GM18873 (cell line): Measurements from ENCODE around the gene RPS6KB1.
"Not testable (repeated sequence)": the region's sequence is repeated elsewhere in the genome, so short reads cannot be mapped to it uniquely, and the experiment has no call there.

Source experiments
- ATAC-seq: cut with Tn5 transposase; IDR thresholded peaks from one replicate; pipeline ENCODE4 v1.9.1; 2021; ENCODE audit warnings: mild to moderate bottlenecking, moderate library complexity, moderate number of reproducible peaks; ENCODE audit not compliant: unreplicated experiment, low FRiP score

The RPS6KB1 gene

DNA sequence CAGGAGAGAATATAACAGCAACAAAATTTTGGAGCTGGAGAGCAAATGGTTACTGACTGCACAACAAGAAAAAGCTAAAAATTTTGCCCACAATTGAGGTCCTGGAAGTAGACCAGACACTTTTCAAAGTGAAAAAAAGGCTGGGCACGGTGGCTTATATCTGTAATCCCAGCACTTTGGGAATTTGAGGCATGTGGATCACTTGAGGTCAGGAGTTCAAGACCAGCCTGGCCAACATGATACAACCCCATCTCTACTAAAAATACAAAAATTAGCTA lies 23.0 kb upstream of the RPS6KB1 start:
- no peak for ATAC-seq

DNA sequence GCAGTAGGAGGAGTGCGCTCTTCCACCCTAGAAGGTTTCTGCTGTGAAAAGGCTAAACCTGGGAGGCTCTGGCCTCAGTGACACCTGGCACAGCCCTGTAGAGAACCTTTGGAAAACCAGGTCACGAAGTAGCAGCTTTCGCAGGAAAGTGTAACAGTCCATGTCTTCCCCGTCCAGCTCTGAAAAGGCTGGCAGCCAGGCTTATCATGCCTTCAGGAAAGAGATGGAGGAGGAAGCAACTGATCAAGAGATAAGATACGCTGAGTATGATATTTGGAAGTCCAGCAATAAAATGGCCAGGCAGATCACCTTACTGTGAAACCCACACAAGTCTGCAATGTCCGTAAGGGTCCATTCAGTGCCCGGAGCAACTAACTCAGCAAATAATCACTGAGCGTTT lies 22.4 kb upstream of the RPS6KB1 start:
- no peak for ATAC-seq

DNA sequence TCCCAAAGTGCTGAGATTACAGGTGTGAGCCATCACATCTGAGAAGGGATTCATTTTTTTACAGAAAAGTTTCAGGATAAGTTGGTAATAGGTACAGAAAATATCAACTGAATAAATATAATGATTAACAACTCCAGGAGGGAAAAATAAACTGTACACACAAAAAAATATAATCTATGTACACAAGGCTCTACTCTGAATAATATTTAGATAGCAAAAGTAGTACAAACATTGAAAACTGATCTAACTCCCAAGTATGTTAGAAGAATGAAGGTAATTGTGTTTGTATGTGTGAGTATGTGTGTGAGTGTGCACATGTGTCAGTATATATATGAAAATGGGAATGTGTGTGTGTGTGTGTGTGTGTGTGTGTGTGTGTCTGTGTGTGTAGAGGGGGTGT lies 20.6 kb upstream of the RPS6KB1 start:
- no peak for ATAC-seq

DNA sequence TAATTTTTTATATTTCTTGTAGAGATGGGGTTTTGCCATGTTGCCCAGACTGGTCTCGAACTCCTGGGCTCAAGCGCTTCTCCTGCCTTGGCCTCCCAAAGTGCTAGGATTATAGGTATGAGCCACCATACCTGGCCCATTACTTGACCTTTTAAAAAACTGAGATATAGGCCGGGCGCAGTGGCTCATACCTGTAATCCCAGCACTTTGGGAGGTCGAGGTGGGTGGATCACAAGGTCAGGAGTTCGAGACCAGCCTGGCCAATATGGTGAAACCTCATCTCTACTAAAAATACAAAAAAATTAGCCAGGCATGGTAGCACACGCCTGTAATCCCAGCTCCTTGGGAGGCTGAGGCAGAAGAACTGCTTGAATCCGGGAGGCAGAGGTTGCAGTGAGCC lies 19.5 kb upstream of the RPS6KB1 start:
- not testable (repeated sequence) for ATAC-seq

DNA sequence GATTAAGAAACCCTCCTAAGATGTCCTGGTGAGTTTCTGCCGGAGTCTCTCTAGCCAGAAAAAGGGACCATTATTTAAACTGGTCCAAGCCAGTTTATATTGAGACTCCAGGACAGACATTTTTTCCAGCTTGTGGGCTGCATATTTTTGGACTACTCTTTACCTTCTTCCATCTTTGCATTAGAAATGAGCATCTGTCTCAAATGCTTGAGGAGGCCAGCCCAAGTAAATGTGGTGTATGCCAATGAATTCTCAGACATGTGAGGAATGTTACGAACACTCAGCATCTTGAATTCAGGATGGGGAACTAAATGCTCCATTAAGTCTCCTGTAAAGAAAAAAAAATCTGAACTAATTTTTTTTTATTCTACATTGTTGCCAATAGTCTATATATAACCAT lies 18.5 kb upstream of the RPS6KB1 start:
- ATAC-seq: no peak

DNA sequence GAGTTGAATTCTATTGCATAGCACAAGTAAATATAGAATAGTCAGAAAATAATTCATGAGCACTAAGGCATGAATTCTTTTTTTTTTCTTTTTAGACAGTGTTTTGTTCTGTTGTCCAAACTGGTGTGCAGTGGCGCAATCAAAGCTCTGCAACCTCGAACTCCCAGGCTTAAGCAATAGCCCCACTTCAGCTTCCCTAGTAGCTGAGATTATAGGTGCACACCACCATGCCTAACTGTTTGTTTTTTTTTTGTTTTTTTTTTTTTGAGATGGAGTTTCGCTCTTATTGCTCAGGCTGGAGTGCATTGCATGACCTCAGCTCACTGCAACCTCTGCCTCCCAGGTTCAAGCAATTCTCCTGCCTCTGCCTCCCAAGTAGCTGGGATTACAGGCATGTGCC lies 16.8 kb upstream of the RPS6KB1 start:
- ATAC-seq: no peak

DNA sequence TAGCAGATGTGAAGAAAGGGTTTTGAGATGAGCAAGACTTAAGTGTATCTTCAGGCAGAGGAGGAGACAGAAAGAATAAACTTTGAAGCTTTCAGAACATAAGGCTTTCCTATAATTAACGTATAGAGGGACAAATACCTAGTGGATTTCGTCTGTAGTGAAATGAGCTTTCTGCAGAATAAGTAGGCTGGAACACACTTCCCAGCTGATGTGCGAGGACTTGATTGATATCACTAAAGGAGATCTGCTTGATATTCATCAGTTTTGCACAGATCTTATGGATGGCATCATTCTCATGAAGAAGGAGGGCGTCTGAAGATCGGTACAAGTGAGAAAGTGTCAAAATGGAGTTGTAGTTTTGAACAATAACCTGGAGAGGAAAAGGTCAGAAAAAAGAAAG lies 15.0 kb upstream of the RPS6KB1 start:
- no peak for ATAC-seq

DNA sequence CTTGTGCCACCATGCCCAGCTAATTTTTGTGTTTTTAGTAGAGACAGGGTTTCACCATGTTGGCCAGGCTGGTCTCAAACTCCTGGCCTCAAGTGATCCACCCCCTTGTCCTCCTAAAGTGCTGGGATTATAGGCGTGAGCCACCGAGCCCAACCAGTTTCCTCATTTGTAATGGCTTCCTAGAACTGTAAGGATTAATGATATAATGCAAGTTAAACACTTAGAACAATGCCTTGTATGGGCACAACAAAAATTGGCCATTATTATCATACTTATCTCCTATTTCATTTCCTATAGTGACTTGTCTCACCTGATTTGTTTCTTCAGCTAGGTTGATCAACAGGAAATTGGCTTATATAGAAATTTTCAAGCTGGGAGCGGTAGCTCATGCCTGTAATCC lies 14.3 kb upstream of the RPS6KB1 start:
- no peak for ATAC-seq

DNA sequence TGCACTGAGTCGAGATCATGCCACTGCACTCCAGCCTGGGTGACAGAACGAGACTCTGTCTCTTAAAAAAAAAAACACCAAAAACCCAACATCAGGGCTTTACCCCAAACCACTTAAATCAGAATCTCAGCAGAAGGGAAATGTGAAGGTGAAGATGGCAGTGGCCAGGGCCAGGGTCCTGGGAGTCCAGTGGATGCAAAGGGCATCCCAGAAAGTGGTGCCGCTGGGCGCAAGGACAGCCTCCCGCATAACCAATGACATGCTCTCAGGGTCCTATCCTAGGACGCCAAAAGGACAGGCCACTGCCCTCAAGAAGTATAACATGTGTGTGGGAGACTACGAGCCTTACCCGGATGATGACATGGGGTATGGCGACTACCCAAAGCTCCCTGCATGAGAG lies 8.1 kb upstream of the RPS6KB1 start:
- ATAC-seq: no peak

DNA sequence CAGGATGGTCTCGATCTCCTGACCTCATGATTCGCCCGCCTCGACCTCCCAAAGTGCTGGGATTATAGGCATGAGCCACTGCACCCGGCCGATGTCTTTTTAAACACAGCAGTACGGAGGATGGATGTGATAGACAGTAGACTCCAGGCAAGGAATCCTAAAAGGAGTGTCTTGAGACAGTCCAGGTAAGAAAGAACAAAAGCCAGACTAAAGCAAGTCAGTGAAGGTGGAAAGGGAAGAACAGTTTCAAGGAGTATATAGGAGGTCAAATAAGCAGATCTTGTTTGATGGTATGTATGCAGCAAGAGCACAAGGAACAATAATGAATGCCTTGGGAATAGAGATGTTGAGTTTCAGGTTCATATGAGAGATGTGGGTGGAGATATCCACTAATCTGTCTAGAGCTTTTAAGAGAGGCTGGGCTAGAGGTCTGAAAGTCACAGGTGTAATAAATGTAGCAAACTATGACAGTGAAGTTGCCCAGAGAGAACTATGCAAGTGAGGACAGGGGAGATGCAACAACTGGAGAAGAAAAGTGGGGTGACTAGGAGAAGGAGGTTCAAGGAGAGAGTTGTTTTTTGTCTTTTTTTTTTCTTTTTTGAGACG lies 4.7 kb upstream of the RPS6KB1 start:
- ATAC-seq: no peak

DNA sequence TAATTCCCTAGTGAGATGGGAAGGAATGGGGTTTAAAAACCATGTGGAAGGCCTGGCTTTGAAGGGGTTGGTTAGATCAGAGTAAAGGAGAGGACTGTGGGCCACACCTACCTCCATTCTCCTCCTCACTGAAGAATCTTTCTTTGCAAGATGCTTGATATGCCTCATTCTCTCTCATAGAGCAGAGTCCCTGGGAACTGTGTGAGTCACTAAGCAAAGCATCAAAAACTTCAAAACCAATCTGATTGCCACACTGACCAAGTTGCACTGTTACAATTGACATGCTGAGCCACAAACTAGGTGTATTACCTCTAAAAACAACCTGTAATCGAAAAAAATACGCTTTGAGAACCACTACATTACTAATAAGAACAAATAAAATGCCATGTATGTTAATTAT lies 2.2 kb upstream of the RPS6KB1 start:
- ATAC-seq: no peak

DNA sequence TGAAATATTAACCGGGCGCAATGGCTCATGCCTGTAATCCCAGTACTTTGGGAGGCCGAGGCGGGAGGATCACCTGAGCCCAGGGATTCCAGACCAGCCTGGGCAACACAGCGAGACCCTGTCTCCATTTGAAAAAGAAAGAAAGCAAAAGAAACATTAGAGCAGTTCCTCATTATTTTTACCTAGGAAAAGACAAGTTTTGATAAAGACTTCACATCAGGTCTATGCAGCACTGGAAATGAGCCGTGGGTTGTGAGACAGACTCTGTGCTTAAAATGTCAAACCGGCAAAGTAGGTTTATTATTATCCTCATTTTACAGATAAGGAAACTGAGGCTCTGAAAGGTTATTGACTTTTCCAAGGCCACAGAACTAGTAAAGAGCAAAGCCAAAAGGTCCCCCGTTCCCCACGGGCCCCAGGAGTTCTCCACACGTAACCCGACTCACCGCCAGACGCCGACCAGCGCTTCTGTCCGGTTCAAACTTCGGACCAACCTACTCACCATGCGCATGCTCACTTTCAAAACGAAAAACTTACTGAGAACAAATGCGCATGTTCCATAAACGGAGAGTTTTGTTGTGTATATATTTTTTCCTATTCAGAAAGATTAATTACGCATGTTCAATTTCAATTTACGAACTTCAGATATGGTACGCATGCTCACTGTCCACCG lies 534 bp upstream of the RPS6KB1 start:
- no peak for ATAC-seq

DNA sequence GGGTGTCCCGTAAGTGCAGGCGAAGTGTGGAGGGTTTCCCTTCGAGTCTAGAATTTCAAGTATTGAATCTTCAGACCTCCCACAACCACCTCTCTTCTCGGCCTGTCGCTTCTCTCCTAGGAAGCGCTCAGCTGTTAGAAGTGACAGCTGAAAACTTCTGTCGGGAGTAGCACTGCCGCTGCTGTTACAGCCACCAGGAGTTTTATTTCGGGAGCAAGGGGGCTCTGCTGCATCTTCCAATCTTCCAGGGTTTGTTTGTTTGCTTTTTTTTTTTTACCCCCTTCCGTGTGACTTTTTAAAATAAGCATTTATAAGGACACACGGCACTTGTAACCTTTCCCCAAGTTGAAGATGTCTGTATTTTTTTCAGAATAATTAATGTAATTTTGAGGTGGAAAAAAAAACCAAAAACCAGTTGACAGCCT lies 767 bp downstream of the RPS6KB1 start:
- no peak for ATAC-seq

DNA sequence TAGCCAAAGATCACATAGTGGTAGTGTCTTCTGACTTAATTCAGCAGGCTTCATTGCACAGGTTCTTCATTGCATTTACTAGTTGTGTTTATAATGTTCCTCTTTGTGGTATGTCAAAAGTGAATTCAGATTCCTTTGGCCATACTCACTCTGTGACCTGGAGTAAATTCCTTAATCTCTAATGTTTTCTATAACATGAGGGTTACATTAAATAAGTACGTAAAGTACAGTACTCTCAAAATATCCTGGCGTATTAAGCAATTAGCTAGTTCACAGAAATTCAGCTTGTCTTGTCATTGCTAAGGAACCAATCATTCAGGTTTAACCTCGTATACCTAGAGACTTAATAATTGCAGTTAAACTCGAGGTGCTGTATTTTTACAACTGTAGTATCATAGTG lies 4.2 kb downstream of the RPS6KB1 start:
- no peak for ATAC-seq

DNA sequence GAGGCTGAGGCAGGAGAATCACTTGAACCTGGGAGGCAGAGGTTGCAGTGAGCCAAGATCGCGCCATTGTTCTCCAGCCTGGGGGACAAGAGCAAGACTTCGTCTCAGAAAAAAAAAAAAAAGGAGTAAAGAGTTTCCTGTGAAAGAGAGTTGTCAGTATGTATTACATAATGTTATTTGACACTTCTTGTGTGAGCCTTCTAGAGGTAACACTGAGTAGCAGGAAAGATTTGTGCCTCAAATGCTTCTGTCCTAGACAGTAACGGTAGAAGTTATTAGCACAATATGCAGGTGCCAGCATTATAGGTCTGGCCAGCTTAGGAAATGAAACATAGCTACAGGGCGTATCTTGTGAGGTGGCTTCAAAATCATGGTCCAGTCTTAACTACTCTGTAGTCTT lies 6.2 kb downstream of the RPS6KB1 start:
- no peak for ATAC-seq

DNA sequence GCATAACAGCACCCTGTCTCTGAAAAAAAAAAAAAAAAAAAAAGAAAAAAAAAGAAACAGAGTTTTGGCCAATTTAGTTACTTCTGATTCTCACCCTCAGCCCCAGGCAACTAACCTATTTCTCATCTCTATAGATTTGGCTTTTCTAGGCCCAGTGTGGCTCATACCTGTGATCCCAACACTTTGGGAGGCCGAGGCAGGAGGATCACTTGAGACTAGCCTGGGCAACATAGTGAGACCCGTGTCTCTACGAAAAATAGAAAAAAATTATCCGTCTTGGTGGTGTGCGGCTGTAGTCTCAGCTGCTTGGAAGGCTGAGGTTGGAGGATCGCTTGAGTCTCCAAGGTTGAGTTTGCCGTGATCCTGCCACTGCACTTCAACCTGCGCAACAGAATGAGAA lies 8.7 kb downstream of the RPS6KB1 start:
- ATAC-seq: no peak

DNA sequence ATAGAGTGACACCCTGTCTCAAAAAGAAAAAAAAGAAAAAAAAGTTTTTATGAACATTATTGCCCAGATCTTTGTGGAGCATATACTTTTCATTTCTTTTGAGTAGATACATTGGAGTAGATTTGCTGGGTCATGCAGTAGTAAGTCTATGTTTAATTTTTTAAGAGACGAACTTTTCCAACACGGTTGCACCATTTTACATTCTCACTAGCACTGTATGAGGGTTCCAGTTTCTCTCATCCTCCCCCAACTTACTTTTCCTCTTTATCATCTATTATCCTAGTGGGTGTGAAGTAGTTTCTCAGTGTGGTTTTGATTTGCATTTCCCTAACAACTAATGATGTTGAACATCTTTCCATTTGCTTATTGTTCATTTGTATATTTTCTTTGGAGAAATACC lies 10.5 kb downstream of the RPS6KB1 start:
- ATAC-seq: no peak

DNA sequence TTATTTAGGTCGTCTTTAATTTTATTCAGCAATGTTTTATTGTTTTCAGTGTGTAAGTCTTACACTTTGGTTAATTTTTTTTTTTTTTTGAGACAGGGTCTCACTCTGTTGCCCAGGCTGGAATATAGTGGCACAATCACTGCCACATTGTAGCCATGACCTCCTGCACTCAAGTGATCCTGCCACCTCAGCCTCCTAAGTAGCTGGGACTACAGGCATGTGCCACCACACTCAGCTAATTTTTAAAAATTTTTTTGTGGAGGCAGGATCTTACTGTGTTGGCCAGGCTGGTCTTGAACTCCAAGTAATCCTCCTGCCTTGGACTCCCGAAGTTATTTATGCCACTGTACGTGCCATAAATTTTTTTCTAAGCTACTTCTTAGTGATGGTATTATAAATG lies 14.5 kb downstream of the RPS6KB1 start:
- no peak for ATAC-seq

DNA sequence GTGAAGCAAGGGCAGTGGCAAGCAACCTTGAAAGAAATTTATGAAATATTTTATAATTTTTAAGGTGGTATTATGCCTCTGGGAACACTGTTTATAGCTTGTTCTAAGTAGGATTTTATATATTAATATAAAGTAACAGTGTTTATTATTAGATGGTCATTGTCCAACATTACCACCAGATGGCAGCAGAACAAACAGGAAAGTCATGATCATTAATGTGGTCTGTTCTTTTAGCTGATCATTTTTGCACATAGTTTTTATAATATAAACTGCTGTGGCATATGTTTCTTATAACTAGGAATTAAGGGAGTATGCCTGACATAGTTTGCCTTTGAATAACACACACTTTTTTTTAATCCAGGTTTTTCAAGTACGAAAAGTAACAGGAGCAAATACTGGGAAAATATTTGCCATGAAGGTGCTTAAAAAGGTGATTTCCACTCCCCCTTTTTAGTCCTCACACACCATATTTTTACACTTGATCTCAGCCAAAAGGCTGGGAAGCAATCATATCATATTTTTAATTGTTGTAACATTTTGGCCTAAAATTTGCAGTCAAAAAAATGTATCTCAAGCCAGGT lies 21.4 kb downstream of the RPS6KB1 start:
- ATAC-seq: no peak

DNA sequence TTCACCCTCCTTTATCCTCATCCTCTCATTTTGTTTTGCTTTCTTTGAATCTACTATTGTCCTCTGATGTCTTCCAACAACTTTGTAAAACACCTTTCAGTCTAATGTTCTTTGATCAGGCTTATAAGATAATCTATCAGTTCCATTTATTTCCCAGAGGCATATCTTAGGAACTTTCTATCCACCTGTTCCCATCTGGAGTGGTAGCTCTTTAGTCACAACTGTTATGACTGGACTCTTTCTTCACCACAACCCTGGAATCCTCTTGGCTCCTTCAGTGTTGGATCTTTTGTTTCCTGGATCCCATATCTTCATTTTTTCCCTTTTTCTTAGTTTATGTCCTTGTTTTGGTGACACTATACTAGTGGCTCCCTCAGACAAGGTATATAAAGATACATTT lies 23.5 kb downstream of the RPS6KB1 start:
- no peak for ATAC-seq

DNA sequence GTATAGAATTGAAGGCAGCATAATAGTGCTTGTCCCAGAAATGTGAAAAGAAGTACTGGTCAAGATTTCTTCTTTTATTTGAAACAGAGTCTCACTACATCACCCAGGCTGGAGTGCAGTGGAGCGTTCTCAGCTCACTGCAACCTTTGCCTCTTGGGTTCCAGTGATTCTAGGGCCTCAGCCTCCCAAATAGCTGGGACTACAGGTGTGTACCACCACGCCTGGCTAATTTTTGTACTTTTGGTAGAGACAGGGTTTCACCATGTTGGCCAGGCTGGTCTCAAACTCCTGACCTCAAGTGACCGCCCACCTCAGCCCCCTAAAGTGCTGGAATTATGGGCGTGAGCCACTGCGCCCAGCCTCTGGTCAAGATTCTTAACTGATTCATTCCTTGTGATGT lies 27.7 kb downstream of the RPS6KB1 start:
- not testable (repeated sequence) for ATAC-seq

DNA sequence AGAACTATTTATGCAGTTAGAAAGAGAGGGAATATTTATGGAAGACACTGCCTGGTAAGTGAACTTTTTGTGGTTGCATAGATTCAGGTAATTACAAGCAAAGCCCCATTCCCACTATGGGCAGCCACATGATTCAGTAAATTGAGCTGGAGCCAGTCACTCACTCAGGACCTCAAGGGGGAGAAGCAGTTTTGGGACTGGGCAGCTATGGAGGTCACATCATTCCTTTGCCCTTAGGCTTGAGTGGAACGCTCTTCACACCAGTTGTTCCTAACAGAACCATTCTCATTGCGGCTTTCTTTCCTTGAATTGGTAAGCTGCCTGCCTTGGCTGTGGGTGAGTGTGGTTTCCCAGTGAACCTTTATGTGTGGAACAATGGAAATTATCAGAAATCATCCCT lies 37.2 kb downstream of the RPS6KB1 start:
- not testable (repeated sequence) for ATAC-seq
